Thoracic aorta (tissue), 2 donors: Measurements from ENCODE around the gene SAMD13. TPM values are rescaled to one million over a fixed set of nuclear protein-coding genes. Genes with fewer than 3 reads are reported as not detected.

Experiments
- ATAC-seq: fragments of 150-250 bp; one replicate; pipeline ENCODE4 v1.8.0; 2017; ENCODE audit warnings: low read depth; ENCODE audit not compliant: insufficient number of reproducible peaks, low FRiP score
- DNase-seq: peaks from one replicate; pipeline ENCODE4 v3.0.0-alpha.2; 2020; ENCODE audit warnings: low spot score
- H3K27ac ChIP-seq, 2 donors: fragments of 200-600 bp; sonication (generic); 1 replicate in 1 of 2; 2 replicates in 1 of 2; pipeline ENCODE4 v1.5.1; 2016; ENCODE audit warnings: mild to moderate bottlenecking in 2 of 2, moderate library complexity in 2 of 2
- H3K27me3 ChIP-seq: fragments of 200-600 bp; sonication (generic); replicated peaks from 2 replicates; pipeline ENCODE4 v1.6.0; 2016; ENCODE audit warnings: mild to moderate bottlenecking; ENCODE audit not compliant: insufficient read depth
- H3K36me3 ChIP-seq: fragments of 200-600 bp; sonication (generic); one replicate; pipeline ENCODE4 v1.5.1; 2016
- H3K4me1 ChIP-seq, 2 donors: fragments of 200-600 bp; sonication (generic); 1 replicate in 1 of 2; 2 replicates in 1 of 2; pipeline versions ENCODE4 v1.5.1 to v1.6.0; 2016; ENCODE audit warnings: low read depth in 2 of 2, mild to moderate bottlenecking in 1 of 2; ENCODE audit not compliant: control insufficient read depth in 1 of 2
- H3K4me3 ChIP-seq: fragments of 200-600 bp; sonication (generic); 2 replicates; pipeline ENCODE4 v1.5.1; 2016; ENCODE audit warnings: mild to moderate bottlenecking
- H3K9me3 ChIP-seq: fragments of 200-600 bp; sonication (generic); 2 replicates; pipeline ENCODE4 v1.5.1; 2016
- total RNA-seq, 2 donors: library from RNA; depleted of rRNA; stranded (reverse); fragments of >200 nt; gene quantifications; one replicate each; pipeline versions ENCODE4 v1.1.0 to v1.2.3, GENCODE V29; 2016
- TF ChIP-seq, protein P1 (sequence below): fragments of 200-600 bp; sonication (generic); IDR thresholded peaks from one replicate; pipeline ENCODE4 v1.5.1; 2019; ENCODE audit warnings: antibody characterized with exemption

SAMD13 gene
- total RNA-seq, 2 donors from 2014 or later = 0.95 to 1.8 TPM

- TF ChIP-seq, protein P1, sequence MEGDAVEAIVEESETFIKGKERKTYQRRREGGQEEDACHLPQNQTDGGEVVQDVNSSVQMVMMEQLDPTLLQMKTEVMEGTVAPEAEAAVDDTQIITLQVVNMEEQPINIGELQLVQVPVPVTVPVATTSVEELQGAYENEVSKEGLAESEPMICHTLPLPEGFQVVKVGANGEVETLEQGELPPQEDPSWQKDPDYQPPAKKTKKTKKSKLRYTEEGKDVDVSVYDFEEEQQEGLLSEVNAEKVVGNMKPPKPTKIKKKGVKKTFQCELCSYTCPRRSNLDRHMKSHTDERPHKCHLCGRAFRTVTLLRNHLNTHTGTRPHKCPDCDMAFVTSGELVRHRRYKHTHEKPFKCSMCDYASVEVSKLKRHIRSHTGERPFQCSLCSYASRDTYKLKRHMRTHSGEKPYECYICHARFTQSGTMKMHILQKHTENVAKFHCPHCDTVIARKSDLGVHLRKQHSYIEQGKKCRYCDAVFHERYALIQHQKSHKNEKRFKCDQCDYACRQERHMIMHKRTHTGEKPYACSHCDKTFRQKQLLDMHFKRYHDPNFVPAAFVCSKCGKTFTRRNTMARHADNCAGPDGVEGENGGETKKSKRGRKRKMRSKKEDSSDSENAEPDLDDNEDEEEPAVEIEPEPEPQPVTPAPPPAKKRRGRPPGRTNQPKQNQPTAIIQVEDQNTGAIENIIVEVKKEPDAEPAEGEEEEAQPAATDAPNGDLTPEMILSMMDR = no peak
- Histone ChIP-seq H3K4me1 (peaks cover 0 to 31% of the 10 kb centered on the region in 2 donors), H3K27ac (no peak overlapping the region), H3K36me3 (no peaks in the 10 kb centered on the region), H3K4me3 (no peak overlapping the region), H3K9me3 (no peaks in the 10 kb centered on the region), H3K27me3 (no peaks in the 10 kb centered on the region)
- ATAC-seq (no peak), DNase-seq (no peak)
Observed at GRCh38 chr1:84379917-84380180, 78.3 kb downstream of the SAMD13 start.

GRCh38 chr1:84382127-84382526 is 80.6 kb downstream of the SAMD13 start:
- DNase-seq (no peak), ATAC-seq (no peak)
- Histone ChIP-seq H3K4me3 (no peak overlapping the region), H3K4me1 (peaks cover 0 to 11% of the 10 kb centered on the region in 2 donors), H3K27ac (no peak overlapping the region), H3K36me3 (no peaks in the 10 kb centered on the region), H3K9me3 (no peaks in the 10 kb centered on the region), H3K27me3 (no peaks in the 10 kb centered on the region)
- TF ChIP-seq, protein P1 = no peak

- TF ChIP-seq, protein P1 = no peak
- Histone ChIP-seq H3K36me3 (no peaks in the 10 kb centered on the region), H3K4me1 (no peaks in the 10 kb centered on the region), H3K4me3 (no peak overlapping the region), H3K27me3 (no peaks in the 10 kb centered on the region), H3K27ac (no peak overlapping the region), H3K9me3 (no peaks in the 10 kb centered on the region)
- DNase-seq = no peak
- no peak for ATAC-seq
Observed at GRCh38 chr1:84385347-84385746, 83.8 kb downstream of the SAMD13 start.

GRCh38 chr1:84386716-84387479 is 85.4 kb downstream of the SAMD13 start:
- Histone ChIP-seq H3K4me3 (no peak overlapping the region), H3K36me3 (no peaks in the 10 kb centered on the region), H3K27ac (no peak overlapping the region), H3K4me1 (no peaks in the 10 kb centered on the region), H3K9me3 (no peaks in the 10 kb centered on the region), H3K27me3 (no peaks in the 10 kb centered on the region)
- no peak for DNase-seq
- TF ChIP-seq, protein P1 = no peak
- no peak for ATAC-seq

DNA sequence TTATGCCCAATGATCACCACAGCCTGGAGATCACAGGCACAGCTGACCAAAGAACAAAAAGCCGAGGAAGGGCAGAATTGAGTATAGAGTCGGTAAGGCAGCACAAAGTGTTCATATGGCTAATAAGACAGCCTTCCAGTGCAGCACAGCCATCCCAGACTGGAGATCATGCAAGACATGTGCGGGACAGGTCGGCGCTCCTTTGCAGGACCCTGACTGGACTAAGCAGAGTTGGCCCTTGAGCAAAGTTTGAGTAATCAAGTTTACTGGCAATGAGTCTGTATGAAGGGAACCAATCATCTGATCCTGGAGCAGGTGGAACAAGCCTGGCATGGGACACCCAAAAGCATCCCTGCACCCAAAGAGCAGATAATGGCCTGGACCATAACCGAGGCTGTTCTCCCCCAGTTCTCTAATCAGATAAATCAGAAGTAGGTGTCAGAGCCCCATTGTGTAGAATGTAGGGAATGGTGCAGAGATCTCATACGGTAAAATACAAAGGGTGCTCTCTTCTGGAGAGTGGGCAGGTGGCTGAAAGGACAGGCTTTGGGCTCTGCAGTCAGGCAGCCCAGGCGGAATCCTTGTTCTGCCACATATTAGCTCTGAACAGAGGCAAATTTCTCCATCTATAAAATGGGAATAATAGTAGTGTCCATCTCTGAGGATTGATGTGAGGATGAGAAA is 86.1 kb downstream of the SAMD13 start:
- no peak for ATAC-seq
- no peak overlapping the region for H3K27ac ChIP-seq
- TF ChIP-seq, protein P1 = no peak
- H3K36me3 ChIP-seq = no peaks in the 10 kb centered on the region
- no peaks in the 10 kb centered on the region for H3K9me3 ChIP-seq
- no peaks in the 10 kb centered on the region for H3K4me1 ChIP-seq
- no peak overlapping the region for H3K4me3 ChIP-seq
- DNase-seq = no peak
- no peaks in the 10 kb centered on the region for H3K27me3 ChIP-seq
